Keratinocyte (primary cell): ENCODE data around the gene HPS6.

Experiments used
- CTCF ChIP-seq, 3 experiments: IDR thresholded peaks in 1 of 3; conservative IDR thresholded peaks in 1 of 3; optimal IDR thresholded peaks in 1 of 3; 2 replicates in 2 of 3; 3 replicates in 1 of 3; pipeline versions ENCODE3 to v1.5.1; 2011; ENCODE audit warnings: low read length in 3 of 3, mild to moderate bottlenecking in 3 of 3, moderate library complexity in 2 of 3, control low read depth in 1 of 3, inconsistent platforms in 1 of 3; ENCODE audit not compliant: insufficient read depth in 2 of 3; ENCODE audit errors: extremely low read depth in 1 of 3
- EZH2 ChIP-seq: IDR thresholded peaks from one replicate; pipeline ENCODE4 v1.6.1; 2012; ENCODE audit warnings: inconsistent platforms, mild to moderate bottlenecking, low read length, moderate library complexity

- TF ChIP-seq CTCF (optimal IDR thresholded peaks at IDR 0.05 in 1 of 3, IDR thresholded peaks at IDR 0.05 in 1 of 3, conservative IDR thresholded peaks at IDR 0.05 in 1 of 3; ENCODE audit: extremely low read depth in 1 of 3, insufficient read depth in 2 of 3, low read length in 3 of 3): no peak
- TF ChIP-seq EZH2: no peak
These were observed 26.7 kb upstream of the HPS6 start for GRCh38 chr10:102038410-102038809.
